ENCODE measurements around the gene SNTG2. TPM values are rescaled to one million over a fixed set of nuclear protein-coding genes. Genes with fewer than 3 reads are reported as not detected.
"Not testable (repeated sequence)": the region's sequence is repeated elsewhere in the genome, so short reads cannot be mapped to it uniquely, and the experiment has no call there.

SNTG2 gene
- total and polyA plus RNA-seq, 5 experiments from 2014 or later: 0.66 to 8.8 (median 1.2) TPM

DNA sequence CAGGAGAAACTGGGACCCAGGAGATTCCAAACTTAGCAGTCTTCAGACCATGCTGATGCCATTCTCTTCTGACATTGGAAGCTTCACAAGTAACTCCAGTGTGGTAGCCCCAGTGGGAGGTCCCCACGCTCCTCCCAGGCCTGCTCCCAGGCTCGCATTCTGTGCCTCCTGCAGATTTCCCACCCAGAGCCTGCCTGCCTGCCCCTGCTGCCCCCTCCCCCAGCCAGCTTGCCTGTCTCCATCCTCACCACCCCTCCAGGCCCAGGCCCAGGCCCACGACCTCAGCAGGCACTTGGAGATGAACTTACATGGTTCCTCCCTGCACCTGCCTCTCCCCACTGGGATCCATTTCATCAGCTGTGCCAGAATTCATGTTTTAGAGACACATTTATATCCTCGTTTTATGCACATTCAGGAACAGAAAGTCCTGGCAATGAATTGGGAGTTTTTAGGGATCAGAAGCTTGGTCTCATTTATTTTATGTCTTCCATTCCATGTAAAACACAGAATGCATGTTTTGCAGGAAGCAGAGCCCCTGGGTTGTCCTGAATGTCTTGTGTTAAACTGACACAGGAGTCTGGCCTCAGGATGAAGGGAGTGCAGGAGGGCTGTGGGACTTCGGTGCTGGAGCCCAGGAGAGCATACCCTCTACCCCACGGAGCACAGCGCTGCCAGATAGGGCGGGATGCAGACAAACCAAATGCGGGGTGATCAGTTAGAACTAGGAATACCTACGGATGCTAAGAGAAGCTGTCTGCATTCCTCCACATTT is 150.5 kb downstream of the SNTG2 start:
- Mint-ChIP-seq H3K36me3 (peaks cover 0 to 15% (median 8%) of the 10 kb centered on the region in 3 donors), H3K4me1 (peaks cover 0 to 8% (median 5%) of the 10 kb centered on the region in 4 donors), H3K27ac (peak overlapping the region in 2 of 10 donors; percentile 19 to 76), H3K27me3 (no peaks in the 10 kb centered on the region), H3K4me3 (no peak overlapping the region), H3K9me3 (no peaks in the 10 kb centered on the region)
- DNase-seq (no peak), ATAC-seq (no peak)
- POLR2A ChIA-PET: no interaction called here

DNA sequence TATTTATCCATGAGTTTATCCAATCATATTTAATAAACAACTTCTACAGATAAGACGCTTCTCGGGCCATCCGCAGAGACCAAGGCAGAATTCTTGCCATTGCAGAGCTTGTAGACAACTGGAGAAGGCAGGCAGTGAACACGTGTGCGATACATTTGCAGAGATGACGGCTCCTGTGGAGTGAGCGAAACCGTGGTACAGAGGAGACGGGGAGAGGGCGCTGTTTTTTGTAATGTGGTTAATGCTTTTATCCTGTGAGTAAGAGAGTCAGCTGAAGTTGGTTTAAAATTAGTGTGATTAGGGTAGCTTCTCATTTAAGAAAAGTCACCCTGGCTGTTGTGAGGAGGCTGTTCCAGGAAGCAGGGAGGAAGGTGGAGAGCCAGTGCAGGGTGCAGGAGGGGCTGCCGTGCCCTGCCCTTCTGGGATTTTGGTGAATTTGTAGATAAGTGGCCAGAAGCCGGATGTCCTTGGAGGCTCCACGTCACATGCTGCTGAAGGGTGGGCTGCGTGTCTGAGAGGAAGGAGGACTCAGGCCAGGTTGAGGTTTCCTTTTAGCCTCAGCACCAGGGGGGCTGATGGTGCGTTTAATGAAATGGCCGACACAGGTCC is 151.4 kb downstream of the SNTG2 start:
- DNase-seq (no peak), ATAC-seq (no peak)
- peak overlapping the region in 4 of 10 donors; percentile 8 to 76 (median 32) for H3K27ac Mint-ChIP-seq
- POLR2A ChIA-PET: no interaction called here
- peaks cover 0 to 8% (median 5%) of the 10 kb centered on the region in 4 donors for H3K4me1 Mint-ChIP-seq
- no peaks in the 10 kb centered on the region for H3K27me3 Mint-ChIP-seq
- no peaks in the 10 kb centered on the region for H3K9me3 Mint-ChIP-seq
- H3K36me3 Mint-ChIP-seq: peaks cover 0 to 15% (median 8%) of the 10 kb centered on the region in 3 donors
- peak overlapping the region in 3 of 10 donors; percentile 25 to 62 (median 46) for H3K4me3 Mint-ChIP-seq

DNA sequence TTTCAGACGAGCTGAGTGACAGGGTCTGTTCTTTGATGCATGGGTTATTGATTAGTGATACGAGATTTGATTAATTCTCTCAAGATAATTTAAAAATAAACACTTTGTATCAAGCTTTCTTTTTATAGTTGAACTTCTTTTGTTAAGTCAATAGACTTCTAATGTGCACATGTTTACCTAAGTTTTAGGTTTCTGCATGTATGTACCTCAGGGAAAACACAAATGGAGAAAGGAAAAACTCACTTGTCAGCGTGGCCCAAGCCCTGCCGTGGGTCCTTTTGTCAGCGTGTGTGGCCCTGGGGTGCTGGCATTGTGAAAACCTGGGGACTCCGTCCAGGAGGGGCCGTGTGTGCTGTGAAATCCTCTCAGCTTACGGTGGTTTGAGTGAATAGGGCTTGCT is 153.7 kb downstream of the SNTG2 start:
- POLR2A ChIA-PET: interaction anchor here (0.6 kb wide), 1 partner anchor 216 kb away, joined by 3 read pairs; no protein-coding TSS in a partner anchor
- Mint-ChIP-seq H3K27ac (no peak overlapping the region), H3K4me1 (peaks cover 0 to 8% (median 5%) of the 10 kb centered on the region in 4 donors), H3K9me3 (no peaks in the 10 kb centered on the region), H3K27me3 (no peaks in the 10 kb centered on the region), H3K4me3 (no peak overlapping the region), H3K36me3 (peaks cover 0 to 15% (median 3%) of the 10 kb centered on the region in 3 donors)
- DNase-seq (no peak), ATAC-seq (no peak)

DNA sequence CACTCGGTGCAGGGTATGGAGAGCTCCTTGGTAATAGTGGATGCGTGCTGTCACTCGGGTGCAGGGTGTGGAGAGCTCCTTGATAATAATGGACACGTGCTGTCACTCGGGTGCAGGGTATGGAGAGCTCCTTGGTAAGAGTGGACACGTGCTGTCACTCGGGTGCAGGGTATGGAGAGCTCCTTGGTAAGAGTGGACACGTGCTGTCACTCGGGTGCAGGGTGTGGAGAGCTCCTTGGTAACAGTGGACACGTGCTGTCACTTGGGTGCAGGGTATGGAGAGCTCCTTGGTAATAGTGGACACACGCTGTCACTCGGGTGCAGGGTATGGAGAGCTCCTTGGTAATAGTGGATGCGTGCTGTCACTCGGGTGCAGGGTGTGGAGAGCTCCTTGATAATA is 155.7 kb downstream of the SNTG2 start:
- H3K27me3 Mint-ChIP-seq, ATAC-seq, H3K27ac Mint-ChIP-seq, H3K4me1 Mint-ChIP-seq, DNase-seq, H3K36me3 Mint-ChIP-seq, POLR2A ChIA-PET, H3K9me3 Mint-ChIP-seq, H3K4me3 Mint-ChIP-seq: not testable (repeated sequence)

DNA sequence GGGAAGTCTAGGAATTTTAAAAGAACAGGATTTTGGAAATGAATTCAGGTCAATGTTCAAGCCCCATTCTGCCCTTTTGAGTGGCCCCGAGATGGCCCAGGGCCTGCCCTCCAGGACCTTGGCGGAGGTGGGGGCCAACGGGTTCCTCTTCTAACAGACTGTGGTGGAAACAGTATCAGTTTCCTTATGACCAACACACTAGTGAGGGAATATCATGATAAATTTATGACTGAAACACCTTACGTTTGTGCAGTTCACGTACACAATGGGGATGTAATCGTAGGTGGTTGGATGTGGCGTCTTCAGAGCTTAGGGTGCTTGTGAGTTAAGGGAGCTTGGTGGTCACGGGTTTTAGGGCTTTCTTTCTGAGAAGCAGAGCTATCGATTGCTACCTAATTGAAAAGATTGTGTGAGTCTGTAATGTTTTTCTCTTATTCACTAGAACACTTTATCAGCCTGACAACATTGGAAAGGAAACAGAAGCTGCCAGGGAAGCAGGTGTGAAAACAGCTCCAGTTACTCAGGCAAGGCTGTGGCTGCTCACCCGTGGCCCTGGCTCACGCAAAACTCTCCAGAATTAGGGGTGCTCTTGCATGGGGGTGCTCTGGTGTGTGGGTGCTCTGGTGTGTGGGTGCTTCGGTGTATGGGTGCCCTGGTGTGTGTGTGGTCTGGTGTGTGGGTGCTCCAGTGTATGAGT is 165.3 kb downstream of the SNTG2 start:
- Mint-ChIP-seq H3K4me1 (peaks cover 0 to 13% (median 4%) of the 10 kb centered on the region in 4 donors), H3K36me3 (peaks cover 0 to 18% (median 4%) of the 10 kb centered on the region in 3 donors), H3K9me3 (peaks cover 2 to 36% (median 14%) of the 10 kb centered on the region in 9 donors), H3K27ac (peak overlapping the region in 5 of 10 donors; percentile 29 to 86 (median 73)), H3K27me3 (peaks cover 0 to 8% (median 0%) of the 10 kb centered on the region in 5 donors), H3K4me3 (no peak overlapping the region)
- ATAC-seq (no peak), DNase-seq (no peak)
- POLR2A ChIA-PET: no interaction called here

DNA sequence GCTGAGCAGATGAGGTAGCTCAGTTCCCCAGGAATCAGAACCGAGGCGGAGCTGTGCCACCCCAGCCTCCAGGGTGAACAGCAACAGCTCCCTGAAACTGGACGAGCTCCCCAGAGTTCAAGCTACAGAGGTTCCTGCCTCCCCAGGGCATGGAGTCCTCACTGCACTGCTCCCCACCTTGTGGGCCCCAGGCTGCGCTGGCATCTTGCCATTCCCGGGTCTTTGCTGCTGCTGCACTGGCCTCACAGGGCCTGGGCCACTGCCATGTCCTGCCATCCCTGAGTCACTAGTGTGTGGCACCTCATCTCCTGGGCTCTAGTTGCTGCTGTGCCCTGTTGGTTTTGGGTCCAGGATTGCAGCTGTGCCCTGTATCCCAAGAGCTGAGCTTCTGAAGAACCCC is 166.9 kb downstream of the SNTG2 start:
- Mint-ChIP-seq H3K4me1 (peaks cover 0 to 13% (median 3%) of the 10 kb centered on the region in 4 donors), H3K9me3 (peaks cover 0 to 25% (median 4%) of the 10 kb centered on the region in 9 donors), H3K27me3 (peaks cover 0 to 8% (median 0%) of the 10 kb centered on the region in 5 donors), H3K4me3 (no peak overlapping the region), H3K27ac (no peak overlapping the region), H3K36me3 (peaks cover 0 to 5% (median 4%) of the 10 kb centered on the region in 3 donors)
- POLR2A ChIA-PET: no interaction called here
- ATAC-seq: no peak
- no peak for DNase-seq

DNA sequence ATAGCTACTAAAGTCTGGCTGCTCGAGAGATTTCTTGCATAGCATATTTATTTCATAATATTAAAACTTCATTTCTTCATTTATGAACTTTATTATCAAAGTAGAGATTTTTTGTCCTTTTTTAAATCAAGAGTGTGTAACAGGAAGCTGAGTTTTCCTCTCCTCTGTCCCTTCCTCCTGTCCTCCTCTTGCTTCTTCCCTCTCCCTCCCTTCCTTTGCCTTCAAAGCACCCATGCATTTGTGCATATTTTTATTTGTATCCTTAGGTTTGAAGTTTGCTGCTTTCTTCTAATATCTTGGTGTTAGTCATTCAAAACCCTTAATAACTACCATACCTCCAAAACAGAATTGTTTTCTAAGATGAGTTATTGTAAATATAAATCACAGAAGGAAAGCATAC is 174.6 kb downstream of the SNTG2 start:
- ATAC-seq (no peak), DNase-seq (no peak)
- Mint-ChIP-seq H3K4me1 (peaks cover 0 to 6% (median 3%) of the 10 kb centered on the region in 4 donors), H3K36me3 (no peaks in the 10 kb centered on the region), H3K4me3 (no peak overlapping the region), H3K9me3 (no peaks in the 10 kb centered on the region), H3K27ac (peak overlapping the region in 1 of 10 donors; percentile 38), H3K27me3 (no peaks in the 10 kb centered on the region)
- POLR2A ChIA-PET: no interaction called here

DNA sequence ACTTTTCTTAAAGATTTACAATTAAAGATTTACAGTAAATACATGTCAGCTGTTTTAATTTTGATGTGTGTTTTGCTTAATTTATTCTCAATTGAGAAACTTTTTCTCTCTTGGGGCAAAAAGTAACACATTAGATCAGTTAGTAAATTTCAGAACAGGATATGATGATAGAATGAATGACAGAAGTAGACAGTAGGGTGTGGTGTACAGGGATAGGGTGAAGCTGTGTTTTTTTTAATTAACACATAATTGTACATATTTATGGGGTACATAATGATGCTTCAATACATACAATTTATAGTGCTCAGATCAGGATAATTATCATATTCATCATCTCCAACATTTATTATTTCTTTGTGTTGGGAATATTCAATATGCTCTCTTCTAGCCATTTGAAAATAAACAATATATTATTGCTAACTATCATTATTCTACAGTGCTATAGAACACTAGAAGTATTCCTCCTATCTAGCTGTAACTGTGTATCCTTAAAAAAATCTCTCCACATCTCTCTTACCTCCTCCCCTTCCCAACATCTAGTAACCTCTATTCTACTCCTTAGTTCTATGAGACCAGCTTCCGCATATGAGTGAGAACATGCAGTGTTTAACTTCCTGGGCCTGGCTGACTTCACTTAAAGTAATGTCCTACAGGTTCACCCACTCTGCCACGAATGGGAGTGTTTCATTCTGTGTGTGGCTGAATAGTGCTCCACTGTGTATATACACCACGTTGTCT is 175.2 kb downstream of the SNTG2 start:
- no peak for ATAC-seq
- Mint-ChIP-seq H3K9me3 (no peaks in the 10 kb centered on the region), H3K27me3 (no peaks in the 10 kb centered on the region), H3K27ac (peak overlapping the region in 1 of 10 donors; percentile 38), H3K4me3 (no peak overlapping the region), H3K36me3 (no peaks in the 10 kb centered on the region), H3K4me1 (peaks cover 0 to 6% (median 3%) of the 10 kb centered on the region in 4 donors)
- DNase-seq: no peak
- POLR2A ChIA-PET: no interaction called here

DNA sequence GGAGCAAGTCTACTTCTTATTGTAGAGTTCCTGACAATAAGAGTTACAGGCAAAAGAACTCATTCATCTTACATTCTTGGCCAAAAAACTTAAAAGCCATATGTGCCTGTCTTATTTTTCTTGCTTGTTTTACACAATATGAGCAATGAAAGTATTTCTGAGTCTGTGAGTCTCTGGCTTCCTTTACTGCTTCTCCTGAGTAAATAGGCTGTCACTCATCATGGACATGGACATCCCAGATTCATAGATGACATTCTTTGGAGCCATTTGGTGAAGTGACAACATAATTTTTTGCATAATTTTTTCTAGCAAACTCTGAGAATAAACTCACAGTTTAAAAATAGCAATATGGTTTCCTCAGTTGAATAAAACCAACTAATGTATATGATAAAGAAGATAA is 179.3 kb downstream of the SNTG2 start:
- H3K36me3 Mint-ChIP-seq: no peaks in the 10 kb centered on the region
- peaks cover 12 to 25% (median 18%) of the 10 kb centered on the region in 4 donors for H3K4me1 Mint-ChIP-seq
- POLR2A ChIA-PET: no interaction called here
- ATAC-seq (no peak), DNase-seq (no peak)
- no peaks in the 10 kb centered on the region for H3K9me3 Mint-ChIP-seq
- no peak overlapping the region for H3K4me3 Mint-ChIP-seq
- H3K27ac Mint-ChIP-seq: no peak overlapping the region
- peaks cover 0 to 5% (median 0%) of the 10 kb centered on the region in 5 donors for H3K27me3 Mint-ChIP-seq

DNA sequence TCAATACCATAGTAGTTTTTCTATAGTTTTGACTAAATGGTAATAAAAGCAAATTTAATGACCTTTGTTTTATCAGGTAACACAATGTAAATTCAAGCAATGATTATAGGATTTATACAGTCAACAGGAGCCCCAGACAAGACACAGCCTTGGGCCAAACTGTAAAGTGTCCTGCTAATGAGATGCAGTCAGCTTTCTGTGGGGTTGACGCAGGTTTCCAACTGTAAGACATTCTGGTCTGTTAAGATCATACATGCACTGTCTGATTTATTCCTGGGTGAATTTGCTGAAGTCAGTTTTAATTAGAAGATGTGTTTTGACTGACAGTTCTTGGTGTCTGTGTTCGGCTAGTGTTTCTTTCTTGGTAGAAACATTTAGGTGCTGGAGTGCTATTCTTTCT is 180.3 kb downstream of the SNTG2 start:
- POLR2A ChIA-PET: no interaction called here
- DNase-seq (no peak), ATAC-seq (no peak)
- Mint-ChIP-seq H3K27ac (no peak overlapping the region), H3K27me3 (peaks cover 0 to 5% (median 0%) of the 10 kb centered on the region in 5 donors), H3K4me1 (peaks cover 10 to 19% (median 18%) of the 10 kb centered on the region in 4 donors), H3K36me3 (no peaks in the 10 kb centered on the region), H3K9me3 (no peaks in the 10 kb centered on the region), H3K4me3 (no peak overlapping the region)

DNA sequence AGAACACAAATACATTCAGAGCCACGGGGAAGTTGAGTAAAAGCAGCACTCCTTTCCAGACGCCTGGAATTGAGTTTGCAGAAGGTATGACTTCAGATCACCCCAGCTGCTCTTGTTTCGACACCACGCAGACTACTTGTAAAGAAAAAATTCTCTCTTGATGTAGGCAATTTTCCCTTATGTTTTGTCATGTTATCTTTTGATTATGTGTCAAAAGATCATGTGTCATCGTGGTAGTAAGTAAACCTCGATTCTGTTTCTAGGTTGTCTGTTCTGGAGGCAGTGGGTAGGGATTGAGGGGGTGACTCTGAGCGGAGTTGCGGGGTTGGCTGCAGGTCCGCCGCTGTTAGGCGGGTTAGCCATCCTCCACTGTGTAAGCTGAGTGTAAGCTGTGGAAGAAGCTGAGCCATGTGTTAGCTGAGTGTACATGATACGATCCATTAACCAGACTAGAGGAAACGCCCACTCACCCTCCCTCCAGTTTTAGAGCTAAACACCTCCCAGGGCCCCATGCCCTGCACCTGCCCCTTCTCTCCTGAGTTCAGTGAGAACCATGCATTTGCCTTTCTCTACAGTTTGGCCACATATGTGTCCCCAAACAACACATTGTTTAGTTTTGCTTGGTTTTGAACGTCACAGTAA is 181.8 kb downstream of the SNTG2 start:
- no peak for DNase-seq
- POLR2A ChIA-PET: no interaction called here
- Mint-ChIP-seq H3K27me3 (peaks cover 0 to 5% (median 0%) of the 10 kb centered on the region in 5 donors), H3K9me3 (no peaks in the 10 kb centered on the region), H3K4me3 (no peak overlapping the region), H3K36me3 (no peaks in the 10 kb centered on the region), H3K4me1 (peaks cover 13 to 27% (median 20%) of the 10 kb centered on the region in 4 donors), H3K27ac (peak overlapping the region in 1 of 10 donors; percentile 6)
- peak in 1 of 2 donors; percentile 61 for ATAC-seq

DNA sequence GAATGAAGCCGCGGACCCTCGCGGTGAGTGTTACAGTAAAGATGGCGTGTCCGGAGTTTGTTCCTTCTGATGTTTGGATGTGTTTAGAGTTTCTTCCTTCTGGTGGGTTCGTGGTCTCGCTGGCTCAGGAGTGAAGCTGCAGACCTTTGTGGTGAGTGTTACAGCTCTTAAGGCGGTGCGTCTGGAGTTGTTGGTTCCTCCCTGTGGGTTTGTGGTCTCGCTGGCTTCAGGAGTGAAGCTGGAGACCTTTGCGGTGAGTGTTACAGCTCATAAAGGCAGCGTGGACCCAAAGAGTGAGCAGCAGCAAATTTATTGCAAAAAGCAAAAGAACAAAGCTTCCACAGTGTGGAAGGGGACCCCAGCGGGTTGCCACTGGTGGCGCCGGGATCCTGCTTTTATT is 183.2 kb downstream of the SNTG2 start:
- H3K9me3 Mint-ChIP-seq, ATAC-seq, H3K36me3 Mint-ChIP-seq, H3K27me3 Mint-ChIP-seq, POLR2A ChIA-PET: not testable (repeated sequence)
- Mint-ChIP-seq H3K4me3 (peak overlapping the region; percentile 52 to 81 (median 68)), H3K4me1 (peaks cover 13 to 27% (median 20%) of the 10 kb centered on the region in 4 donors), H3K27ac (peak overlapping the region in 4 of 10 donors; percentile 48 to 74 (median 70))
- DNase-seq: peak in 1 of 10 donors; percentile 5
